Measurements from ENCODE around the gene ACKR3. TPM values are rescaled to one million over a fixed set of nuclear protein-coding genes. Genes with fewer than 3 reads are reported as not detected.
A peak's percentile ranks its signal among the peaks of the same experiment; 100 is the strongest.

Gene ACKR3
- total and polyA plus RNA-seq, 2 of the 4 experiments (the other 2 are of a cell fraction), result not detected

GRCh38 chr2:236610991-236611821, 41.6 kb downstream of the ACKR3 start:
- CTCF ChIA-PET, result no interaction called here
- Histone ChIP-seq H3K9me3 (ENCODE audit: control insufficient read depth, insufficient read depth, low read length) (no peaks in the 10 kb centered on the region; the same call in 1 of the 2 replicates), H4K91ac (ENCODE audit: insufficient read depth, low read depth, low read length) (no peak overlapping the region), H3K36me3 (ENCODE audit: control insufficient read depth, insufficient read depth, low read length) (no peaks in the 10 kb centered on the region), H3K9me1 (ENCODE audit: insufficient read depth, low read length) (no peaks in the 10 kb centered on the region), H2AK5ac (ENCODE audit: low read depth, low read length) (no peak overlapping the region), H3K79me1 (ENCODE audit: low read depth in 1 of 2, low read length in 2 of 2) (no peaks in the 10 kb centered on the region), H2AK9ac (replicated peaks; ENCODE audit: low read depth, low read length, poor library complexity) (no peak overlapping the region), H2BK15ac (ENCODE audit: low read depth, low read length) (no peak overlapping the region), H2AFZ (replicated peaks; ENCODE audit: low read length, poor library complexity) (no peak overlapping the region), H2BK5ac (ENCODE audit: low read depth, low read length, poor library complexity, severe bottlenecking) (no peak overlapping the region), H3K27me3 (ENCODE audit: control insufficient read depth, insufficient read depth, low read length) (peaks cover 8% of the 10 kb centered on the region), H3K4me2 (ENCODE audit: low read depth, low read length) (no peak overlapping the region), H3K27ac (ENCODE audit: insufficient read depth, low read length) (no peak overlapping the region), H3K4me1 (ENCODE audit: control insufficient read depth, insufficient read depth, low read length) (peaks cover 2% of the 10 kb centered on the region; the same call in 1 of the 2 replicates), H4K8ac (ENCODE audit: low read depth in 2 of 2, low read length in 2 of 2) (no peak overlapping the region), H3K56ac (ENCODE audit: extremely low read depth, insufficient read depth, low read length) (no peak overlapping the region), H4K5ac (ENCODE audit: low read depth, low read length) (no peak overlapping the region), H3K4me3 (ENCODE audit: insufficient read depth, low read depth, low read length) (no peak overlapping the region), H3K4ac (ENCODE audit: low read depth, low read length) (no peak overlapping the region), H2BK20ac (ENCODE audit: low read depth, low read length) (no peak overlapping the region), H3K18ac (ENCODE audit: low read depth, low read length) (no peak overlapping the region), H3K9ac (ENCODE audit: low read depth, low read length) (no peak overlapping the region), H3K14ac (replicated peaks; ENCODE audit: low read depth, low read length) (no peak overlapping the region), H4K20me1 (ENCODE audit: insufficient read depth, low read length) (no peaks in the 10 kb centered on the region), H2BK120ac (ENCODE audit: low read depth, low read length) (no peak overlapping the region), H3K23ac (ENCODE audit: low read depth, low read length) (no peak overlapping the region)
- dilution Hi-C loops (cut with HindIII; ENCODE audit: low sequenced_read_pairs, unreplicated experiment) (no loop called here), in situ Hi-C loops (cut with MboI; ENCODE audit: low sequenced_read_pairs) (no loop called here), intact Hi-C loops (cut with micrococcal nuclease) (no loop called here)
- BruUV-seq (replicated peaks), result no TSS peak
- peak; percentile 10 for DNase-seq
- POLR2A ChIA-PET (ENCODE audit: unreplicated experiment), result no interaction called here
- TF ChIP-seq ELK1 (IDR thresholded peaks at IDR 0.05; ENCODE audit: borderline replicate concordance, low read depth, low read length) (no peak), CEBPB (IDR thresholded peaks at IDR 0.05; ENCODE audit: low read depth, low read length) (no peak), MAZ (IDR thresholded peaks at IDR 0.05; ENCODE audit: borderline replicate concordance, low read depth, low read length) (no peak), CTCF (conservative IDR thresholded peaks at IDR 0.05; ENCODE audit: low read depth, low read length) (no peak), RAD21 (IDR thresholded peaks at IDR 0.05; ENCODE audit: low read length) (no peak), SMC3 (IDR thresholded peaks at IDR 0.05; ENCODE audit: low read depth, low read length) (no peak), MXI1 (IDR thresholded peaks at IDR 0.05; ENCODE audit: borderline replicate concordance, low read depth, low read length) (no peak), NFE2L2 (IDR thresholded peaks at IDR 0.05; ENCODE audit: low read depth, low read length) (no peak), MAFK (IDR thresholded peaks at IDR 0.05; ENCODE audit: low read depth, low read length) (no peak), FOS (IDR thresholded peaks at IDR 0.05; ENCODE audit: low read depth, low read length) (no peak), RFX5 (IDR thresholded peaks at IDR 0.05; ENCODE audit: low read depth, low read length) (no peak), USF2 (IDR thresholded peaks at IDR 0.05; ENCODE audit: low read depth, low read length) (no peak), RCOR1 (IDR thresholded peaks at IDR 0.05; ENCODE audit: insufficient replicate concordance, low read length) (no peak), BHLHE40 (IDR thresholded peaks at IDR 0.05; ENCODE audit: low read depth, low read length) (no peak; the same call in 1 of the 2 replicates), POLR2A (IDR thresholded peaks at IDR 0.05; ENCODE audit: low read depth, low read length) (no peak)
- WGBS, 2 experiments (ENCODE audit: extremely low coverage in 2 of 2, insufficient read length in 1 of 2), result 47% methylated on average over 3 of the region's 8 CpGs; no CpG with 5 or more reads in 1 of the 2 experiments
- ATAC-seq (ENCODE audit: low read depth), result peak; percentile 72
